HL-60 (cell line): ENCODE data around the gene IL18BP.

Experiments
- DNase-seq, 2 experiments: peaks; one replicate each; pipeline ENCODE4 v3.0.0-alpha.2; 2010 to 2020; ENCODE audit warnings: low read depth in 1 of 2, low spot score in 1 of 2
- H3K27ac ChIP-seq: fragments of 250-450 bp; sonication (Bioruptor Pico); replicated peaks from 2 replicates; pipeline ENCODE4 v1.5.1; 2020; ENCODE audit warnings: mild to moderate bottlenecking, moderate library complexity
- H3K27me3 ChIP-seq: fragments of 250-450 bp; sonication (Bioruptor Pico); 2 replicates; pipeline ENCODE4 v1.5.1; 2021; ENCODE audit warnings: mild to moderate bottlenecking, moderate library complexity; ENCODE audit not compliant: insufficient read depth, poor library complexity, severe bottlenecking
- H3K4me3 ChIP-seq: replicated peaks from 2 replicates; pipeline ENCODE4 v1.5.1; 2011; ENCODE audit warnings: mild to moderate bottlenecking, control low read depth, low read length; ENCODE audit not compliant: insufficient read depth
- GABPA ChIP-seq: IDR thresholded peaks from 2 replicates; pipeline ENCODE4 v1.6.1; 2012; ENCODE audit warnings: low read depth
- POLR2AphosphoS5 ChIP-seq: IDR thresholded peaks from 2 replicates; pipeline ENCODE4 v1.6.1; 2012; ENCODE audit warnings: low read depth
- REST ChIP-seq: IDR thresholded peaks from 2 replicates; pipeline ENCODE4 v1.6.1; 2012; ENCODE audit warnings: low read depth; ENCODE audit not compliant: insufficient replicate concordance
- SPI1 ChIP-seq: IDR thresholded peaks from 2 replicates; pipeline ENCODE4 v1.6.1; 2012; ENCODE audit warnings: low read depth, mild to moderate bottlenecking, borderline replicate concordance
- TF ChIP-seq, protein P1 (sequence below): IDR thresholded peaks from one replicate; pipeline ENCODE4 v1.5.1; 2011; ENCODE audit warnings: low read length, control low read depth, inconsistent platforms; ENCODE audit not compliant: insufficient read depth

The IL18BP gene

DNA sequence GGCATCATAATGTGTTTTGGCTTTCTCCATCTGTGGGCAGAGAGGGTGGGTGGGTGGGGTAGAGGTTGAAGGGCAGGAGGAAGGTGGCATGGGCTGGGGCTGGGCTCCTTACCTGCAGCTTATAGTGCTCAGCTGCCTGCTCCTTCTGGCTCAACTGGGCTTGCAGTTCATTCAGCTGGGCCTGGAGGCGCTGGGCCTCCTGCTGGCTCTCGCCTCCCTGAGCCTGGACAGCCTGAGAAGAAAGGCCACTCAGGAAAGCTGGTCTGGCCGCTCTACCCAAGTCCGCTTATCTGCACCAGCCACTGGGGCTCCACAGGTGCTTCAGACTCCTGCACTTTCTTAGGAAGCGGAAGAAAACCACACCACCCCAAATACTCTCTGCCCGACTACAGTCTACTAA, 10.4 kb downstream of the IL18BP start:
- DNase-seq = no peak
- no peaks in the 10 kb centered on the region for H3K27me3 ChIP-seq
- H3K27ac ChIP-seq = no peak overlapping the region
- no peak for TF ChIP-seq SPI1
- no peak for TF ChIP-seq POLR2AphosphoS5
- no peak for TF ChIP-seq REST
- TF ChIP-seq GABPA = no peak
- TF ChIP-seq, protein P1, sequence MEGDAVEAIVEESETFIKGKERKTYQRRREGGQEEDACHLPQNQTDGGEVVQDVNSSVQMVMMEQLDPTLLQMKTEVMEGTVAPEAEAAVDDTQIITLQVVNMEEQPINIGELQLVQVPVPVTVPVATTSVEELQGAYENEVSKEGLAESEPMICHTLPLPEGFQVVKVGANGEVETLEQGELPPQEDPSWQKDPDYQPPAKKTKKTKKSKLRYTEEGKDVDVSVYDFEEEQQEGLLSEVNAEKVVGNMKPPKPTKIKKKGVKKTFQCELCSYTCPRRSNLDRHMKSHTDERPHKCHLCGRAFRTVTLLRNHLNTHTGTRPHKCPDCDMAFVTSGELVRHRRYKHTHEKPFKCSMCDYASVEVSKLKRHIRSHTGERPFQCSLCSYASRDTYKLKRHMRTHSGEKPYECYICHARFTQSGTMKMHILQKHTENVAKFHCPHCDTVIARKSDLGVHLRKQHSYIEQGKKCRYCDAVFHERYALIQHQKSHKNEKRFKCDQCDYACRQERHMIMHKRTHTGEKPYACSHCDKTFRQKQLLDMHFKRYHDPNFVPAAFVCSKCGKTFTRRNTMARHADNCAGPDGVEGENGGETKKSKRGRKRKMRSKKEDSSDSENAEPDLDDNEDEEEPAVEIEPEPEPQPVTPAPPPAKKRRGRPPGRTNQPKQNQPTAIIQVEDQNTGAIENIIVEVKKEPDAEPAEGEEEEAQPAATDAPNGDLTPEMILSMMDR = no peak
- no peak overlapping the region for H3K4me3 ChIP-seq

DNA sequence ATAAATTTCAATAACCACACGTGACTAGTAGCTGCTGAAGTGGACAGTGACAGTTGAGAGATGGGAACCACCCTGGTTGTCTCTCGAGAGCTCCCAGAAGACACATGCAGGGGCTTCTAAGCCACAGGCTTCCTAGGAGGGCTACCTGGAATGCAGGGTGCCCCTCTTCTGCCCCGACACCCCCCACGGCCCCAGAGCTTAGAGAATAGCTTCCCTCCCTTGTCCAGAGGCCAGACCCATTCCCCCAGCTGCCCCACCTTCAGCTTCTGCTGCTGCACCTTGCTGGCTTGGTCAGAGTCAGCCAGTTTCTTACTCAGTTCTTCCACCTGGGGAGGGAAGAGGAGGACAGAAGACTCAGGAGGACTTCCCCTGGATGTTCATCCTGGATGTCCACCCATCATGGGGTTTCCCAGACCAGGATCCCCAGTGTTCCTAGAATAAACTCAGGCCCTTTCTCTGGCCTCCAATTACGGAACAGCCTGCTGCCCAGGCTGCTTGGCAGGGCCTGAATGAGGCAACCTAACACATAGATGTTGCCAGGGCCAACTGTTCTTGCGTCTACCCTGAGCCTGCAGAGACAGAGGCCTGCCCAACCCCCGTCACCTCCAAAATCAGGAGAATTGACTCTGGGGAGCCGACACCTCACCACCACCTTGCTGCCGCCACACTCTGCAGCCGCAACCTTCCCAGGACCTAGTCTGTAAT, 12.0 kb downstream of the IL18BP start:
- TF ChIP-seq POLR2AphosphoS5 (no peak; the same call in none of the 2 replicates), GABPA (no peak), SPI1 (no peak), REST (no peak)
- TF ChIP-seq, protein P1 = no peak
- Histone ChIP-seq H3K4me3 (no peak overlapping the region), H3K27me3 (no peaks in the 10 kb centered on the region), H3K27ac (no peak overlapping the region)
- no peak for DNase-seq

- Histone ChIP-seq H3K27ac (no peak overlapping the region), H3K4me3 (no peak overlapping the region), H3K27me3 (no peaks in the 10 kb centered on the region)
- DNase-seq = no peak
- TF ChIP-seq SPI1 (no peak), REST (no peak), POLR2AphosphoS5 (no peak), GABPA (no peak)
- TF ChIP-seq, protein P1 = no peak
These were observed 13.5 kb downstream of the IL18BP start for GRCh38 chr11:72012091-72012630.
